GM12878 (cell line): Measurements from ENCODE around the gene AP1M1. TPM values are rescaled to one million over a fixed set of nuclear protein-coding genes. Genes with fewer than 3 reads are reported as not detected.

Experiments used
- ATAC-seq: fragments of 200-7000 bp; cut with Tn5 transposase; 3 replicates; pipeline ENCODE4 v1.9.1; 2020; ENCODE audit warnings: mild to moderate bottlenecking, moderate library complexity
- BruUV-seq: library from RNA; stranded (reverse); fragments of 400-500 nt; replicated peaks from 2 replicates; lab custom pipeline; 2021; lab: Mats Ljungman, UMichigan
- CTCF ChIA-PET: fragments of 300-600 bp; sonication (Branson Sonifier 250); formaldehyde crosslinking; extraction: SDS; loops from one replicate; lab custom pipeline; 2021; ENCODE audit warnings: inconsistent platforms; lab: Yijun Ruan, JAX
- POLR2A ChIA-PET: fragments of 350-600 bp; formaldehyde crosslinking; extraction: SDS; loops from one replicate; lab custom pipeline; 2021; ENCODE audit warnings: inconsistent platforms; lab: Charles Lee
- RAD21 ChIA-PET: fragments of 300-600 bp; sonication (Branson Sonifier 250); formaldehyde crosslinking; loops from one replicate; lab custom pipeline; 2023; ENCODE audit warnings: antibody characterized with exemption; ENCODE audit not compliant: unreplicated experiment; lab: Charles Lee
- SMC1A ChIA-PET: fragments of 300-600 bp; sonication (Branson Sonifier 250); formaldehyde crosslinking; loops from one replicate; lab custom pipeline; 2023; ENCODE audit not compliant: unreplicated experiment, uncharacterized antibody; lab: Charles Lee
- DNase-seq: peaks from one replicate; pipeline ENCODE4 v3.0.0-alpha.2; 2011; ENCODE audit warnings: low read depth, low spot score
- FAIRE-seq: peaks from 3 replicates; lab custom pipeline; 2011; peaks lifted over from hg19 to GRCh38; lab: Jason Lieb, UNC
- H2AFZ ChIP-seq: 2 replicates; pipeline ENCODE4 v1.6.0; 2011; ENCODE audit warnings: low read depth, low read length, control low read depth; ENCODE audit not compliant: control insufficient read depth
- H3K27ac ChIP-seq: 2 replicates; pipeline ENCODE4 v1.5.1; 2011; ENCODE audit warnings: control low read depth; ENCODE audit not compliant: control insufficient read depth, insufficient read depth
- H3K27me3 ChIP-seq, 2 experiments: replicated peaks in 1 of 2; 2 replicates each; pipeline versions ENCODE4 v1.6.0 to v1.6.1; 2011; ENCODE audit warnings: low read length in 1 of 2; ENCODE audit not compliant: control insufficient read depth in 2 of 2, insufficient read depth in 2 of 2
- H3K36me3 ChIP-seq, 2 experiments: 2 replicates each; pipeline ENCODE4 v1.5.1; 2011; ENCODE audit warnings: low read length in 1 of 2; ENCODE audit not compliant: control insufficient read depth in 2 of 2, insufficient read depth in 2 of 2
- H3K4me1 ChIP-seq: 2 replicates; pipeline ENCODE4 v1.6.1; 2011; ENCODE audit warnings: mild to moderate bottlenecking, low read length, moderate library complexity, mixed read lengths; ENCODE audit not compliant: control insufficient read depth, insufficient read depth
- H3K4me2 ChIP-seq: 2 replicates; pipeline ENCODE4 v1.6.0; 2011; ENCODE audit warnings: control low read depth; ENCODE audit not compliant: control insufficient read depth, insufficient read depth
- H3K4me3 ChIP-seq: fragments of 200-600 bp; sonication (generic); 2 replicates; pipeline ENCODE4 v1.5.1; 2016
- H3K79me2 ChIP-seq: 2 replicates; pipeline ENCODE4 v1.6.0; 2011; ENCODE audit warnings: low read length; ENCODE audit not compliant: control insufficient read depth, insufficient read depth
- H3K9ac ChIP-seq: 2 replicates; pipeline ENCODE4 v1.8.0; 2011; ENCODE audit warnings: low read length, control low read depth, mixed read lengths; ENCODE audit not compliant: control insufficient read depth, insufficient read depth
- H3K9me3 ChIP-seq: replicated peaks from 3 replicates; pipeline ENCODE4 v1.5.1; 2011; ENCODE audit warnings: mild to moderate bottlenecking, low read length; ENCODE audit not compliant: control insufficient read depth, insufficient read depth
- H4K20me1 ChIP-seq: 2 replicates; pipeline ENCODE4 v1.6.0; 2011; ENCODE audit not compliant: control insufficient read depth, insufficient read depth
- DPF2 ChIP-seq: fragments of 450-650 bp; IDR thresholded peaks from 2 replicates; pipeline ENCODE4 v1.6.1; 2017; ENCODE audit warnings: mild to moderate bottlenecking
- EGR1 ChIP-seq, 2 experiments: IDR thresholded peaks; 1 replicate in 1 of 2; 2 replicates in 1 of 2; pipeline ENCODE4 v1.6.1; 2011 to 2012; ENCODE audit warnings: low read depth in 2 of 2, low read length in 2 of 2, borderline replicate concordance in 1 of 2, mild to moderate bottlenecking in 1 of 2, moderate library complexity in 1 of 2
- HDGF ChIP-seq: fragments of 450-650 bp; IDR thresholded peaks from 2 replicates; pipeline ENCODE4 v1.6.1; 2016; ENCODE audit warnings: antibody characterized with exemption
- JUNB ChIP-seq: IDR thresholded peaks from 2 replicates; pipeline ENCODE4 v1.6.1; 2016; ENCODE audit warnings: antibody characterized with exemption, mild to moderate bottlenecking
- NFXL1 ChIP-seq: fragments of 450-650 bp; IDR thresholded peaks from 2 replicates; pipeline ENCODE4 v1.6.1; 2017; ENCODE audit warnings: antibody characterized with exemption, mild to moderate bottlenecking, borderline replicate concordance
- NFYB ChIP-seq: IDR thresholded peaks from 2 replicates; pipeline ENCODE4 v1.6.1; 2011; ENCODE audit warnings: low read depth, mild to moderate bottlenecking, low read length, improper control_type of control experiment, moderate library complexity; ENCODE audit not compliant: insufficient read depth
- NR2C1 ChIP-seq: fragments of 450-650 bp; IDR thresholded peaks from 2 replicates; pipeline ENCODE4 v1.6.1; 2017; ENCODE audit warnings: antibody characterized with exemption, mild to moderate bottlenecking, moderate library complexity
- PAX5 ChIP-seq: IDR thresholded peaks from 2 replicates; pipeline ENCODE4 v1.6.1; 2011; ENCODE audit warnings: low read depth, low read length, borderline replicate concordance
- POLR2AphosphoS2 ChIP-seq: IDR thresholded peaks from 2 replicates; pipeline ENCODE4 v1.6.1; 2011; ENCODE audit warnings: low read depth, mild to moderate bottlenecking, low read length, improper control_type of control experiment, moderate library complexity
- POLR2AphosphoS5 ChIP-seq: IDR thresholded peaks from 2 replicates; pipeline ENCODE4 v1.6.1; 2011; ENCODE audit warnings: mild to moderate bottlenecking, low read length, inconsistent platforms
- RBBP5 ChIP-seq: fragments of 200-600 bp; sonication (generic); conservative IDR thresholded peaks from 2 replicates; pipeline ENCODE4 v1.6.1; 2016
- SMAD1 ChIP-seq: fragments of 450-650 bp; IDR thresholded peaks from 2 replicates; pipeline ENCODE4 v1.6.1; 2018; ENCODE audit warnings: mild to moderate bottlenecking, low read depth; ENCODE audit not compliant: partially characterized antibody
- SREBF2 ChIP-seq: IDR thresholded peaks from 2 replicates; pipeline ENCODE4 v1.6.1; 2012; ENCODE audit warnings: mild to moderate bottlenecking, low read length
- TCF3 ChIP-seq: IDR thresholded peaks from 2 replicates; pipeline ENCODE4 v1.6.1; 2012; ENCODE audit warnings: low read depth, mild to moderate bottlenecking, low read length, borderline replicate concordance; ENCODE audit not compliant: insufficient read depth
- YBX1 ChIP-seq: fragments of 450-650 bp; IDR thresholded peaks from 2 replicates; pipeline ENCODE4 v1.6.1; 2016; ENCODE audit warnings: antibody characterized with exemption
- WGBS: methylation state at CpG from one replicate; pipeline ENCODE4 v1.1.6; 2016; ENCODE audit warnings: low lambda C conversion rate; ENCODE audit not compliant: insufficient replicate concordance, insufficient coverage; ENCODE audit errors: missing lambda C conversion rate; 5-methylcytosine and 5-hydroxymethylcytosine counted together
- in situ Hi-C: fragments of 300-500 bp; cut with MboI; formaldehyde crosslinking; loops from 9 replicates; pipeline ENCODE4 v1.14.3; 2018; ENCODE audit warnings: mixed read lengths
- intact Hi-C: fragments of 100-400 bp; cut with micrococcal nuclease; formaldehyde crosslinking; loops from one replicate; pipeline ENCODE4 v1.14.2; 2022; ENCODE audit not compliant: unreplicated experiment
- polyA plus RNA-seq, 11 experiments: library from polyadenylated mRNA; depleted of rRNA in 4 of 11; unstranded in 6 of 11; stranded (reverse) in 5 of 11; fragments of >200 nt; fragmentation: Nextera tagmentation in 4 of 11; fragmentation: Illumina TruSeq in 1 of 11; extraction: Ambion mirVana in 4 of 11; extraction: Trizol in 1 of 11; gene quantifications; 1 replicate in 1 of 11; 2 replicates in 10 of 11; pipeline versions ENCODE4 v1.2.1 to v1.2.3, GENCODE V29; 2011 to 2016; ENCODE audit warnings: inconsistent platforms in 2 of 11, missing spikeins in 2 of 11, low read depth in 1 of 11
- total RNA-seq, 4 experiments: library from RNA; depleted of rRNA in 3 of 4; stranded (reverse); fragments of >200 nt in 3 of 4; fragmentation: Illumina TruSeq in 1 of 4; extraction: Trizol in 1 of 4; gene quantifications; 2 replicates each; pipeline versions ENCODE4 v1.2.1 to v1.2.3, GENCODE V29; 2013 to 2021
- TF ChIP-seq, protein P1 (sequence below): fragments of 450-650 bp; IDR thresholded peaks from 2 replicates; pipeline ENCODE4 v1.6.1; 2017; ENCODE audit warnings: mild to moderate bottlenecking, moderate library complexity

Gene AP1M1
- total and polyA plus RNA-seq, 10 of the 15 experiments (the other 5 are each of a cell fraction or from before 2014, with no cell fraction given), result 1.0 to 116 (median 44.7) TPM

- no peaks in the 10 kb centered on the region for H3K27me3 ChIP-seq
- BruUV-seq, result TSS peak; percentile 27
- ATAC-seq, result no peak
- ChIA-PET RAD21 (interaction anchor here (0.6 kb wide), 1 partner anchor 129 kb away, joined by 3 read pairs; no protein-coding TSS in a partner anchor), POLR2A (interaction anchor here (0.6 kb wide), 1 partner anchor 362 kb away, joined by 7 read pairs; no protein-coding TSS in a partner anchor), SMC1A (interaction anchor here (1.1 kb wide), 1 partner anchor 9 kb away, joined by 5 read pairs; the partner anchor contains the start of gene AP1M1), CTCF (interaction anchor here (0.7 to 5.1 kb wide), 5 partner anchors 9 to 607 kb away, joined by 3 to 61 read pairs (median 5); partner anchors contain the start of gene AP1M1)
- peaks cover 13 to 18% of the 10 kb centered on the region in 2 experiments for H3K36me3 ChIP-seq
- 82% methylated on average over 3 of the region's 3 CpGs for whole genome bisulfite sequencing
- no peak overlapping the region for H3K27ac ChIP-seq
- no peak overlapping the region for H3K4me3 ChIP-seq
- peaks cover 16% of the 10 kb centered on the region for H3K79me2 ChIP-seq
- in situ Hi-C loops, result loop anchor here (5.0 kb wide), 2 partner anchors 146 to 561 kb away; no protein-coding TSS in a partner anchor
- H3K4me2 ChIP-seq, result no peak overlapping the region
- no peaks in the 10 kb centered on the region for H4K20me1 ChIP-seq
- no peaks in the 10 kb centered on the region for H3K9me3 ChIP-seq
- no peak overlapping the region for H2AFZ ChIP-seq
- intact Hi-C loops, result no loop called here
- TF ChIP-seq POLR2AphosphoS5, result no peak
- no peak for TF ChIP-seq POLR2AphosphoS2
- TF ChIP-seq PAX5, result no peak
- TF ChIP-seq SMAD1, result no peak
- TF ChIP-seq NFYB, result no peak
- no peak for FAIRE-seq
- H3K4me1 ChIP-seq, result peaks cover 2% of the 10 kb centered on the region; the same call in 1 of the 2 replicates
- H3K9ac ChIP-seq, result no peak overlapping the region
- no peak for DNase-seq
Observed at GRCh38 chr19:16188521-16188920, 9.2 kb upstream of the AP1M1 start.

DNA sequence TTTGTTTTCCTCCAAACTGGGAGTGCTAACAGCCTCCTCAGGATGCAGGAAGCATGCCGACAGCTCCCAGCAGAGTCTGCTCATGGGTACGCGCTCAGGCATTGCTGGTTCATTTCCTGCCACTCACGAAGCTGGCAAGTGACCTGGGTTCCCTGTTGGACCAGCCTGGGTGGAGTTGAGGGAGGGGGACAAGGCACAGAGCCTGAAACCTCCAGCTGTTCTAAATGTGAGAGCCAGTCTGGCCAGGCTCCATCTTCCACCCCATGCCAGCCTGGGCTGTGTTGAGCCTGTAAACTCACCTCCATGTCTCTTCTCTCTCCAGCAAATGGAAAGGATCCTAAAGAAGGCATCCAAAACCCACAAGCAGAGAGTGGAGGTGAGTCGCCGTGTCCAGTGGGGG is 7.5 kb upstream of the AP1M1 start:
- H4K20me1 ChIP-seq, result no peaks in the 10 kb centered on the region
- H3K27me3 ChIP-seq, result no peaks in the 10 kb centered on the region
- peaks cover 13 to 18% of the 10 kb centered on the region in 2 experiments for H3K36me3 ChIP-seq
- peaks cover 16% of the 10 kb centered on the region for H3K79me2 ChIP-seq
- POLR2A ChIA-PET, result interaction anchor here (0.6 kb wide), 1 partner anchor 8 kb away, joined by 3 read pairs; no protein-coding TSS in a partner anchor
- in situ Hi-C loops (no loop called here), intact Hi-C loops (no loop called here)
- no peak overlapping the region for H3K4me2 ChIP-seq
- H3K27ac ChIP-seq, result no peak overlapping the region
- 70% methylated on average over 6 of the region's 6 CpGs for WGBS
- no peak overlapping the region for H3K4me3 ChIP-seq
- ATAC-seq (no peak), FAIRE-seq (no peak), DNase-seq (no peak)
- no peaks in the 10 kb centered on the region for H3K9me3 ChIP-seq
- no TSS peak for BruUV-seq
- no peak overlapping the region for H2AFZ ChIP-seq
- CTCF ChIA-PET, result interaction anchor here (1.1 kb wide), 1 partner anchor 148 kb away, joined by 3 read pairs; no protein-coding TSS in a partner anchor
- SMC1A ChIA-PET, result no interaction called here
- no peak overlapping the region for H3K9ac ChIP-seq
- RAD21 ChIA-PET, result no interaction called here
- no peaks in the 10 kb centered on the region for H3K4me1 ChIP-seq
- TF ChIP-seq HDGF (no peak), NFXL1 (no peak), TCF3 (no peak), RBBP5 (no peak), JUNB (no peak), SREBF2 (no peak), NR2C1 (no peak), EGR1 (IDR thresholded peaks at IDR 0.05; ENCODE audit: borderline replicate concordance in 1 of 2, low read depth in 2 of 2, low read length in 2 of 2) (no peak), YBX1 (no peak), DPF2 (no peak)
- TF ChIP-seq, protein P1, sequence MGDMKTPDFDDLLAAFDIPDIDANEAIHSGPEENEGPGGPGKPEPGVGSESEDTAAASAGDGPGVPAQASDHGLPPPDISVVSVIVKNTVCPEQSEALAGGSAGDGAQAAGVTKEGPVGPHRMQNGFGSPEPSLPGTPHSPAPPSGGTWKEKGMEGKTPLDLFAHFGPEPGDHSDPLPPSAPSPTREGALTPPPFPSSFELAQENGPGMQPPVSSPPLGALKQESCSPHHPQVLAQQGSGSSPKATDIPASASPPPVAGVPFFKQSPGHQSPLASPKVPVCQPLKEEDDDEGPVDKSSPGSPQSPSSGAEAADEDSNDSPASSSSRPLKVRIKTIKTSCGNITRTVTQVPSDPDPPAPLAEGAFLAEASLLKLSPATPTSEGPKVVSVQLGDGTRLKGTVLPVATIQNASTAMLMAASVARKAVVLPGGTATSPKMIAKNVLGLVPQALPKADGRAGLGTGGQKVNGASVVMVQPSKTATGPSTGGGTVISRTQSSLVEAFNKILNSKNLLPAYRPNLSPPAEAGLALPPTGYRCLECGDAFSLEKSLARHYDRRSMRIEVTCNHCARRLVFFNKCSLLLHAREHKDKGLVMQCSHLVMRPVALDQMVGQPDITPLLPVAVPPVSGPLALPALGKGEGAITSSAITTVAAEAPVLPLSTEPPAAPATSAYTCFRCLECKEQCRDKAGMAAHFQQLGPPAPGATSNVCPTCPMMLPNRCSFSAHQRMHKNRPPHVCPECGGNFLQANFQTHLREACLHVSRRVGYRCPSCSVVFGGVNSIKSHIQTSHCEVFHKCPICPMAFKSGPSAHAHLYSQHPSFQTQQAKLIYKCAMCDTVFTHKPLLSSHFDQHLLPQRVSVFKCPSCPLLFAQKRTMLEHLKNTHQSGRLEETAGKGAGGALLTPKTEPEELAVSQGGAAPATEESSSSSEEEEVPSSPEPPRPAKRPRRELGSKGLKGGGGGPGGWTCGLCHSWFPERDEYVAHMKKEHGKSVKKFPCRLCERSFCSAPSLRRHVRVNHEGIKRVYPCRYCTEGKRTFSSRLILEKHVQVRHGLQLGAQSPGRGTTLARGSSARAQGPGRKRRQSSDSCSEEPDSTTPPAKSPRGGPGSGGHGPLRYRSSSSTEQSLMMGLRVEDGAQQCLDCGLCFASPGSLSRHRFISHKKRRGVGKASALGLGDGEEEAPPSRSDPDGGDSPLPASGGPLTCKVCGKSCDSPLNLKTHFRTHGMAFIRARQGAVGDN, result no peak
